Measurements from ENCODE around the gene RPN1. TPM values are rescaled to one million over a fixed set of nuclear protein-coding genes. Genes with fewer than 3 reads are reported as not detected.

Gene RPN1
- total RNA-seq, 1 donor from 2014 or later, result 506 TPM

DNA sequence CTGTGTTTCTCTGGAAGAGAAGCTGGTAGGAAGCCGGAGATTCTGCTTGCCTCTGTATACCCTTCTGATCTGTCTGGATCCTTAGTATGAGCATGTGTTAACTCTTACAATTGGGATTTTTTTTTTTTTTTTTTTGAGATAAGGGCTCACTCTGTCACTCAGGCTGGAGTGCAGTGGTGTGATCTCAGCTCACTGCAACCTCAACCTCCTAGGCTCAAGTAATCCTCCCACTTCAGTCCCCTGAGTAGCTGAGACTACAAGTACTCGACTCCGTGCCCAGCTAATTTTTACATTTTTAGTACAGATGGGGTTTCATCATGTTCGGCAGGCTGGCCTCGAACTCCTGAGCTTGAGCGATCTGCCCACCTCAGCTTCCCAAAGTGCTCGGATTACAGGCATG is 44.5 kb downstream of the RPN1 start:
- DNase-seq (ENCODE audit: low read depth) (no peak), FAIRE-seq (no peak)
- TF ChIP-seq, protein P1, sequence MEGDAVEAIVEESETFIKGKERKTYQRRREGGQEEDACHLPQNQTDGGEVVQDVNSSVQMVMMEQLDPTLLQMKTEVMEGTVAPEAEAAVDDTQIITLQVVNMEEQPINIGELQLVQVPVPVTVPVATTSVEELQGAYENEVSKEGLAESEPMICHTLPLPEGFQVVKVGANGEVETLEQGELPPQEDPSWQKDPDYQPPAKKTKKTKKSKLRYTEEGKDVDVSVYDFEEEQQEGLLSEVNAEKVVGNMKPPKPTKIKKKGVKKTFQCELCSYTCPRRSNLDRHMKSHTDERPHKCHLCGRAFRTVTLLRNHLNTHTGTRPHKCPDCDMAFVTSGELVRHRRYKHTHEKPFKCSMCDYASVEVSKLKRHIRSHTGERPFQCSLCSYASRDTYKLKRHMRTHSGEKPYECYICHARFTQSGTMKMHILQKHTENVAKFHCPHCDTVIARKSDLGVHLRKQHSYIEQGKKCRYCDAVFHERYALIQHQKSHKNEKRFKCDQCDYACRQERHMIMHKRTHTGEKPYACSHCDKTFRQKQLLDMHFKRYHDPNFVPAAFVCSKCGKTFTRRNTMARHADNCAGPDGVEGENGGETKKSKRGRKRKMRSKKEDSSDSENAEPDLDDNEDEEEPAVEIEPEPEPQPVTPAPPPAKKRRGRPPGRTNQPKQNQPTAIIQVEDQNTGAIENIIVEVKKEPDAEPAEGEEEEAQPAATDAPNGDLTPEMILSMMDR (IDR thresholded peaks at IDR 0.05; ENCODE audit: insufficient read depth, low read length, severe bottlenecking), result no peak
- no peaks in the 10 kb centered on the region for H3K36me3 ChIP-seq (ENCODE audit: control insufficient read depth, insufficient read depth, low read length)
- no peaks in the 10 kb centered on the region for H3K27me3 ChIP-seq (ENCODE audit: control insufficient read depth, insufficient read depth, low read length)
- H3K4me3 ChIP-seq (ENCODE audit: low read depth, low read length), result no peak overlapping the region

GRCh38 chr3:128605091-128606046 is 45.2 kb downstream of the RPN1 start:
- no peak for FAIRE-seq
- H3K27me3 ChIP-seq (ENCODE audit: control insufficient read depth, insufficient read depth, low read length), result no peaks in the 10 kb centered on the region
- no peaks in the 10 kb centered on the region for H3K36me3 ChIP-seq (ENCODE audit: control insufficient read depth, insufficient read depth, low read length)
- TF ChIP-seq, protein P1 (IDR thresholded peaks at IDR 0.05; ENCODE audit: insufficient read depth, low read length, severe bottlenecking), result no peak
- H3K4me3 ChIP-seq (ENCODE audit: low read depth, low read length), result no peak overlapping the region
- no peak for DNase-seq (ENCODE audit: low read depth)

GRCh38 chr3:128603811-128604775 is 46.5 kb downstream of the RPN1 start:
- H3K36me3 ChIP-seq (ENCODE audit: control insufficient read depth, insufficient read depth, low read length), result no peaks in the 10 kb centered on the region
- FAIRE-seq (no peak), DNase-seq (ENCODE audit: low read depth) (no peak)
- H3K27me3 ChIP-seq (ENCODE audit: control insufficient read depth, insufficient read depth, low read length), result no peaks in the 10 kb centered on the region
- TF ChIP-seq, protein P1 (IDR thresholded peaks at IDR 0.05; ENCODE audit: insufficient read depth, low read length, severe bottlenecking), result no peak
- no peak overlapping the region for H3K4me3 ChIP-seq (ENCODE audit: low read depth, low read length)

DNA sequence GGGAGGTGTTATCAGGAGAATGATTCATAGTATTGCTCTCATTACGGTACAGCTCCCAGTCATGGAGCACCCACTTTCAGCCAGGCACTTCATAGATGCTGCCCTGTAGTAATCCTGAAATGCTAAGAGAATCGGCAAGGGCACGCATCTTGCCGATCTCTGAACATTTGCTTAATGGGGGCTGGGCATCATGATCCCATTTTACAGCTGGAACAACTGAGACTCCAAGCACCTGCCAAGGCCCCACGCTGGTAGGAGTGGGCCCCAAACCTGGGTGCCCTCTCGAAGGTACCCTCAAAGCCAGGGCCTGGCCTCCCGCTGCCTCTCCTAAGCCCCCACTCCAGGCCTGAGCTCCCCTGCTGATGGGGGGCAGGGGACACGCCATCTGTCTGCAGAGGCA is 47.3 kb downstream of the RPN1 start:
- FAIRE-seq (no peak), DNase-seq (ENCODE audit: low read depth) (no peak)
- H3K36me3 ChIP-seq (ENCODE audit: control insufficient read depth, insufficient read depth, low read length), result no peaks in the 10 kb centered on the region
- H3K4me3 ChIP-seq (ENCODE audit: low read depth, low read length), result no peak overlapping the region
- H3K27me3 ChIP-seq (ENCODE audit: control insufficient read depth, insufficient read depth, low read length), result no peaks in the 10 kb centered on the region
- TF ChIP-seq, protein P1 (IDR thresholded peaks at IDR 0.05; ENCODE audit: insufficient read depth, low read length, severe bottlenecking), result no peak

GRCh38 chr3:128598884-128599664 is 51.5 kb downstream of the RPN1 start:
- no peak overlapping the region for H3K4me3 ChIP-seq (ENCODE audit: low read depth, low read length)
- no peaks in the 10 kb centered on the region for H3K27me3 ChIP-seq (ENCODE audit: control insufficient read depth, insufficient read depth, low read length)
- no peak for FAIRE-seq
- no peak for DNase-seq (ENCODE audit: low read depth)
- TF ChIP-seq, protein P1 (IDR thresholded peaks at IDR 0.05; ENCODE audit: insufficient read depth, low read length, severe bottlenecking), result no peak
- H3K36me3 ChIP-seq (ENCODE audit: control insufficient read depth, insufficient read depth, low read length), result no peaks in the 10 kb centered on the region
